Heart right ventricle (tissue), 16 donors: ENCODE measurements around the gene CARD9. TPM values are rescaled to one million over a fixed set of nuclear protein-coding genes. Genes with fewer than 3 reads are reported as not detected.

Experiments
- ATAC-seq, 8 donors: fragments of 200-7000 bp; cut with Tn5 transposase; one replicate each; pipeline ENCODE4 v1.9.1; 2020; ENCODE audit warnings: mild to moderate bottlenecking in 8 of 8, moderate library complexity in 8 of 8, moderate number of reproducible peaks in 1 of 8
- DNase-seq, 2 donors: peaks; one replicate each; pipeline ENCODE4 v3.0.0-alpha.2; 2020
- H3K27ac ChIP-seq, 10 donors: fragments of 200-600 bp; sonication (generic) in 2 of 10; one replicate each; pipeline versions ENCODE4 v1.5.0 to v1.8.0; 2020 to 2022; ENCODE audit warnings: mild to moderate bottlenecking in 3 of 10
- H3K27me3 ChIP-seq, 7 donors: fragments of 200-600 bp; one replicate each; pipeline ENCODE4 v1.8.0; 2021 to 2022; ENCODE audit warnings: mild to moderate bottlenecking in 2 of 7
- H3K36me3 ChIP-seq, 9 donors: fragments of 200-600 bp; sonication (generic) in 1 of 9; one replicate each; pipeline versions ENCODE4 v1.5.0 to v1.8.0; 2020 to 2022; ENCODE audit warnings: mild to moderate bottlenecking in 2 of 9
- H3K4me1 ChIP-seq, 9 donors: fragments of 200-600 bp; sonication (generic) in 1 of 9; one replicate each; pipeline versions ENCODE4 v1.5.0 to v1.8.0; 2020 to 2022; ENCODE audit warnings: mild to moderate bottlenecking in 4 of 9
- H3K4me3 ChIP-seq, 10 donors: fragments of 200-600 bp; sonication (generic) in 2 of 10; one replicate each; pipeline versions ENCODE4 v1.5.0 to v1.8.0; 2020 to 2022; ENCODE audit warnings: mild to moderate bottlenecking in 7 of 10, moderate library complexity in 2 of 10
- H3K9me3 ChIP-seq, 11 donors: fragments of 200-600 bp in 10 of 11; sonication (generic) in 2 of 11; one replicate each; pipeline versions ENCODE4 v1.5.0 to v1.8.0; 2013 to 2022; ENCODE audit warnings: mild to moderate bottlenecking in 2 of 11, control low read depth in 1 of 11, moderate library complexity in 1 of 11
- CTCF ChIP-seq, 9 donors: fragments of 200-600 bp; sonication (generic) in 2 of 9; IDR thresholded peaks; one replicate each; pipeline versions ENCODE4 v1.5.0 to v1.8.0; 2021 to 2022; ENCODE audit warnings: antibody characterized with exemption in 9 of 9, mild to moderate bottlenecking in 5 of 9, moderate library complexity in 1 of 9
- WGBS, 2 donors: extraction: QIAGEN DNeasy Blood & Tissue Kit; methylation state at CpG; one replicate each; pipeline ENCODE4 v1.1.7; 2013; ENCODE audit warnings: inconsistent platforms in 1 of 2; 5-methylcytosine and 5-hydroxymethylcytosine counted together
- intact Hi-C, 10 donors: fragments of 100-400 bp; cut with DNase I; formaldehyde crosslinking; loops; one replicate each; pipeline versions ENCODE4 v1.11.1 to v1.14.2; 2022
- polyA plus RNA-seq, 2 donors: library from polyadenylated mRNA; stranded (reverse); fragments of 200-250 nt; gene quantifications; one replicate each; pipeline ENCODE4 v1.2.3, GENCODE V29; 2013
- total RNA-seq, 10 donors: library from RNA; stranded (reverse); fragmentation: NEBNext Ultra II Directional in 3 of 10; extraction: Animal tissue kit (Norgen Biotek cat#: 25700) in 3 of 10; gene quantifications; one replicate each; pipeline versions ENCODE4 v1.2.1 to v1.2.4, GENCODE V29; 2021 to 2023
- donor health status: Arrhythmogenic right ventricular cardiomyopathy.
- donor health status: ischemic (EF 13 %, LVEDD 7.1; RV severe dilation, severe dysfunction).
- donor health status: healthy with polysubstance abuse.
- donor health status: DM: no; HTN: yes; CAD: no.
- donor health status: DM: no; HTN: no; CAD: no.
- donor health status: ischemic (EF 25% LVEDD 6.9; RV normal size, moderate dysfunction).
- donor health status: ischemic (EF 25% LVEDD 5.7; RV mildly dilated, moderate dysfunction).
- donor health status: healthy.
- donor health status: DM: yes; HTN: yes; CAD: no.
- donor health status: Ischemic cardiomyopathy.
- donor health status: ischemic (EF 35%, LVEDD 5.7; RV mildly dilated, moderate dysfunction).
- donor health status: nonischemic (EF 11% LVEDD 7.7; RV severe dilation, severe dysfunction).
- donor health status: DM: yes; HTN: yes; CAD: no.
- donor health status: PGD.
- donor health status: ischemic (EF 29% LVEDD 5.4; RV normal size, mild dysfunction).
- donor health status: nonischemic (EF 23%, LVEDD 6.1; RV moderate dilation, normal function).

CARD9 gene
- total and polyA plus RNA-seq, 12 donors: 0.21 to 2.0 (median 1.1) TPM; not detected in 1

GRCh38 chr9:136337416-136338395 is 35.8 kb downstream of the CARD9 start:
- Histone ChIP-seq H3K4me1 (peaks cover 4 to 31% (median 20%) of the 10 kb centered on the region in 9 donors), H3K27me3 (no peaks in the 10 kb centered on the region), H3K4me3 (no peak overlapping the region), H3K36me3 (peaks cover 0 to 40% (median 6%) of the 10 kb centered on the region in 9 donors), H3K27ac (no peak overlapping the region), H3K9me3 (no peaks in the 10 kb centered on the region)
- ATAC-seq: no peak
- intact Hi-C loops: loop anchor here in 2 of 10 donors (2.0 to 5.0 kb wide), 2 partner anchors 63 to 65 kb away; partner anchors contain the start of gene SNAPC4 (in 2 of the 2)
- DNase-seq: no peak
- WGBS, 2 donors: 86 to 87% methylated on average over 40 to 43 of the region's 43 CpGs
- TF ChIP-seq CTCF (IDR thresholded peaks at IDR 0.05): no peak

GRCh38 chr9:136336881-136337280 is 36.6 kb downstream of the CARD9 start:
- H3K36me3 ChIP-seq: peaks cover 0 to 44% (median 6%) of the 10 kb centered on the region in 9 donors

GRCh38 chr9:136336156-136336870 is 37.2 kb downstream of the CARD9 start:
- peak overlapping the region in 3 of 10 donors; percentile 21 to 31 (median 23) for H3K27ac ChIP-seq
- WGBS, 2 donors: 79 to 80% methylated on average over 30 of the region's 30 CpGs
- H3K9me3 ChIP-seq: no peaks in the 10 kb centered on the region
- H3K4me3 ChIP-seq: no peak overlapping the region
- intact Hi-C loops: loop anchor here in 1 of 10 donors (5.0 kb wide), 1 partner anchor 66 kb away; the partner anchor contains the start of gene SNAPC4
- peaks cover 0 to 48% (median 6%) of the 10 kb centered on the region in 9 donors for H3K36me3 ChIP-seq
- H3K27me3 ChIP-seq: no peaks in the 10 kb centered on the region
- peak in 2 of 8 donors; percentile 30 to 38 for ATAC-seq
- H3K4me1 ChIP-seq: peaks cover 0 to 17% (median 7%) of the 10 kb centered on the region in 9 donors
- TF ChIP-seq CTCF (IDR thresholded peaks at IDR 0.05): no peak
- DNase-seq: no peak

More at GRCh38 chr9:136336881-136337280, 36.6 kb downstream of the CARD9 start:
- 92 to 93% methylated on average over 23 of the region's 23 CpGs for WGBS, 2 donors
- H3K9me3 ChIP-seq: no peaks in the 10 kb centered on the region
- intact Hi-C loops: loop anchor here in 1 of 10 donors (5.0 kb wide), 1 partner anchor 65 kb away; the partner anchor contains the start of gene SNAPC4
- no peak overlapping the region for H3K4me3 ChIP-seq
- DNase-seq (no peak), ATAC-seq (no peak)
- no peak for TF ChIP-seq CTCF (IDR thresholded peaks at IDR 0.05)
- no peaks in the 10 kb centered on the region for H3K27me3 ChIP-seq
- H3K4me1 ChIP-seq: peaks cover 0 to 23% (median 12%) of the 10 kb centered on the region in 9 donors
- peak overlapping the region in 1 of 10 donors; percentile 21 for H3K27ac ChIP-seq
